Ovary (tissue), 9 donors: ENCODE measurements around the gene C1orf198. TPM values are rescaled to one million over a fixed set of nuclear protein-coding genes. Genes with fewer than 3 reads are reported as not detected.
A peak's percentile ranks its signal among the peaks of the same experiment; 100 is the strongest.

Source experiments
- DNase-seq, 5 donors: peaks; one replicate each; pipeline ENCODE4 v3.0.0-alpha.2; 2019 to 2020
- H3K27ac ChIP-seq, 2 donors: fragments of 200-600 bp; one replicate each; pipeline versions ENCODE4 v1.5.1 to v1.8.0; 2019 to 2022
- H3K27me3 ChIP-seq: fragments of 200-600 bp; one replicate; pipeline ENCODE4 v1.8.0; 2022
- H3K36me3 ChIP-seq: fragments of 200-600 bp; sonication (generic); one replicate; pipeline ENCODE4 v1.5.1; 2019
- H3K4me1 ChIP-seq: one replicate; pipeline ENCODE4 v1.8.1; 2013; ENCODE audit warnings: mild to moderate bottlenecking, moderate library complexity; ENCODE audit not compliant: insufficient read depth
- H3K4me3 ChIP-seq: fragments of 200-600 bp; sonication (generic); one replicate; pipeline ENCODE4 v1.5.1; 2017
- H3K9me3 ChIP-seq, 2 donors: fragments of 200-600 bp in 1 of 2; sonication (generic) in 1 of 2; one replicate each; pipeline versions ENCODE4 v1.5.1 to v1.8.1; 2013 to 2019; ENCODE audit warnings: mild to moderate bottlenecking in 1 of 2, moderate library complexity in 1 of 2
- EP300 ChIP-seq: sonication (generic); formaldehyde crosslinking; IDR thresholded peaks from one replicate; pipeline ENCODE4 v1.6.1; 2017; ENCODE audit warnings: antibody characterized with exemption
- POLR2A ChIP-seq: fragments of 450-650 bp; IDR thresholded peaks from one replicate; pipeline ENCODE4 v1.6.1; 2017; ENCODE audit warnings: antibody characterized with exemption, mild to moderate bottlenecking, moderate library complexity
- WGBS, 3 donors: extraction: QIAGEN DNeasy Blood & Tissue Kit in 1 of 3; methylation state at CpG; one replicate each; pipeline versions ENCODE4 v1.1.5 to v1.1.7; 2013 to 2017; 5-methylcytosine and 5-hydroxymethylcytosine counted together
- intact Hi-C, 4 donors: fragments of 100-400 bp; cut with DNase I; formaldehyde crosslinking; loops; one replicate each; pipeline versions ENCODE4 v1.11.0 to v1.15.1; 2022 to 2023
- polyA plus RNA-seq, 2 donors: library from polyadenylated mRNA; stranded (reverse); fragments of 200-250 nt in 1 of 2; fragments of 350-450 nt in 1 of 2; fragmentation: Illumina TruSeq in 1 of 2; extraction: RNeasy Lipid Tissue Mini Kit (QIAGEN cat#74804) in 1 of 2; gene quantifications; one replicate each; pipeline ENCODE4 v1.2.3, GENCODE V29; 2013 to 2014
- total RNA-seq, 7 donors: library from RNA; depleted of rRNA in 2 of 7; stranded (reverse); fragments of >200 nt in 2 of 7; fragmentation: NEBNext Ultra II Directional in 3 of 7; extraction: Animal tissue kit (Norgen Biotek cat#: 25700) in 3 of 7; gene quantifications; one replicate each; pipeline versions ENCODE4 v1.1.0 to v1.2.4, GENCODE V29; 2016 to 2023
- TF ChIP-seq, protein P1 (sequence below), 3 donors: fragments of 450-650 bp in 2 of 3; fragments of 200-600 bp in 1 of 3; IDR thresholded peaks; one replicate each; pipeline versions ENCODE4 v1.5.1 to v1.8.0; 2016 to 2022; ENCODE audit warnings: antibody characterized with exemption in 3 of 3, mild to moderate bottlenecking in 1 of 3
- donor health status: DM: no; HTN: no; CAD: no; lungs with moderate emphysema.
- donor health status: DM: no; HTN: no; CAD: no.
- donor health status: Bipolar disorder and iron deficiency.
- donor health status: DM: yes; HTN: yes; CAD: no.
- donor health status: DM: no; HTN: no; CAD: no.
- donor health status: DM: yes; HTN: yes; CAD: no.

Gene C1orf198
- total and polyA plus RNA-seq, 9 donors, result 34.0 to 60.8 (median 43.4) TPM

- 67 to 83% (median 78%) methylated on average over 3 of the region's 3 CpGs for WGBS, 3 donors
- Histone ChIP-seq H3K27ac (no peak overlapping the region), H3K27me3 (no peaks in the 10 kb centered on the region), H3K4me1 (peaks cover 19% of the 10 kb centered on the region), H3K4me3 (no peak overlapping the region), H3K36me3 (no peaks in the 10 kb centered on the region), H3K9me3 (no peaks in the 10 kb centered on the region)
- no peak for TF ChIP-seq POLR2A
- TF ChIP-seq, protein P1, sequence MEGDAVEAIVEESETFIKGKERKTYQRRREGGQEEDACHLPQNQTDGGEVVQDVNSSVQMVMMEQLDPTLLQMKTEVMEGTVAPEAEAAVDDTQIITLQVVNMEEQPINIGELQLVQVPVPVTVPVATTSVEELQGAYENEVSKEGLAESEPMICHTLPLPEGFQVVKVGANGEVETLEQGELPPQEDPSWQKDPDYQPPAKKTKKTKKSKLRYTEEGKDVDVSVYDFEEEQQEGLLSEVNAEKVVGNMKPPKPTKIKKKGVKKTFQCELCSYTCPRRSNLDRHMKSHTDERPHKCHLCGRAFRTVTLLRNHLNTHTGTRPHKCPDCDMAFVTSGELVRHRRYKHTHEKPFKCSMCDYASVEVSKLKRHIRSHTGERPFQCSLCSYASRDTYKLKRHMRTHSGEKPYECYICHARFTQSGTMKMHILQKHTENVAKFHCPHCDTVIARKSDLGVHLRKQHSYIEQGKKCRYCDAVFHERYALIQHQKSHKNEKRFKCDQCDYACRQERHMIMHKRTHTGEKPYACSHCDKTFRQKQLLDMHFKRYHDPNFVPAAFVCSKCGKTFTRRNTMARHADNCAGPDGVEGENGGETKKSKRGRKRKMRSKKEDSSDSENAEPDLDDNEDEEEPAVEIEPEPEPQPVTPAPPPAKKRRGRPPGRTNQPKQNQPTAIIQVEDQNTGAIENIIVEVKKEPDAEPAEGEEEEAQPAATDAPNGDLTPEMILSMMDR (IDR thresholded peaks at IDR 0.05), result no peak
- no peak for TF ChIP-seq EP300
- intact Hi-C loops, result no loop called here
- DNase-seq, result no peak
Observed at GRCh38 chr1:230825761-230826160, 42.6 kb downstream of the C1orf198 start.

DNA sequence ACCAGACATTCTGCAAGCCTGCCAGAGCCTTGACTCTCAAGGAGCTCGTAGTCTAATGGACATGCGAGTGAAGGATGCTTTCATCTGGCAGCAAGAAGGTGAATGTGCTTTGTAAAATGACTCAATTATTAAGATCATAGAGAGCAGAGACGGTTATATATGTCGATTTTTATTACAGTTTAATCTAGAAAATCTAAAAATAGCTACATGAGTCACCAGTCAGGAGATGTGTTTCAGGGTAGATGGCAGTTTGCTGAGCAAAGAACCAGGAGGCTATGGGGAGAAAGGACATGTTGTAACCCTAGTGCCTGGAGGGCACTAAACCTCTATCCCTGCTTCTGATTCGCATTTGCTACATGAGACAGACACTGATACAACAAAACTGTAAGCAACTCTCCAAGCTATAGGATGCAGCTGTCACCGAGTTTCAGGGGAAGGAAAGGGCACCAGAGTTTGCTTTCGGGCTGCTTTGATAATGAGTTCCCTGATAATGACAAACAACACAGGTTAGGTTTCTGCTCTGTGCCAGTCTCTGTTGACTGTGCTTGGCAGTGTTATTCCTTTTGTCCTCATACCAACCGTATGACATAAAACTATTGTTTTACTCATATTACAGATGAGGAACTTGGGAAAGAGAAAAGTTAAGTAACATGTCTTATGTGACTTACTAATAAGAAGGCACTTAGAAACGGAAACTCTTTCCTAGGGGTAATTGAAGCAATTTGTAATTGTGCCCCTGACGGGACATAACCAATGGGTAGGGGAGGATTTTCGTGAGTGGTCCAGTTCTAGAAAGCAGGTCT, 43.2 kb downstream of the C1orf198 start:
- Histone ChIP-seq H3K4me1 (peaks cover 19% of the 10 kb centered on the region), H3K4me3 (no peak overlapping the region), H3K27me3 (no peaks in the 10 kb centered on the region), H3K36me3 (no peaks in the 10 kb centered on the region), H3K9me3 (no peaks in the 10 kb centered on the region), H3K27ac (no peak overlapping the region)
- no peak for TF ChIP-seq EP300
- TF ChIP-seq, protein P1 (IDR thresholded peaks at IDR 0.05), result no peak
- no peak for TF ChIP-seq POLR2A
- no peak for DNase-seq
- 59 to 63% (median 60%) methylated on average over 11 of the region's 11 CpGs for WGBS, 3 donors
- intact Hi-C loops, result no loop called here

DNA sequence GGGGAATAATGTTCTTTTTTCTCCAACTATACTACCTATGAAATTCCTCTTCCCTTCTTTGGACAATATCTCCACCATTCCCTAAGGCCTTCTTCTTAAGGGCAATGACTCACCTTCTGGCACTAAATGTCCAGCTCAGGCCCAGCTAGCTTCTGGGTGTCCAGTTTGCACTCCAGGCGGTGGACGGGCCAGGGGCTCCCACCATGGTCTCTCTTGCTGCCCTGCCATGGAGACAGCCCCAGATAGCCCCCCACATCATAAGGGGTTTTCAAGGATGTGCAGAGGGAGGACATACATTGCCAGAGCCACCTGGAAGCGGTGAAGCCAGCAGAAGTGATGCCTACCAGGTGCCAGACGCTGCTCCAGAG, 43.8 kb downstream of the C1orf198 start:
- no peak for DNase-seq
- Histone ChIP-seq H3K4me3 (no peak overlapping the region), H3K36me3 (no peaks in the 10 kb centered on the region), H3K27ac (peak overlapping the region in 1 of 2 donors; percentile 4), H3K9me3 (no peaks in the 10 kb centered on the region), H3K27me3 (no peaks in the 10 kb centered on the region), H3K4me1 (peaks cover 19% of the 10 kb centered on the region)
- intact Hi-C loops, result no loop called here
- TF ChIP-seq POLR2A (no peak), EP300 (no peak)
- TF ChIP-seq, protein P1 (IDR thresholded peaks at IDR 0.05), result no peak
- WGBS, 3 donors, result 88 to 94% (median 94%) methylated on average over 4 of the region's 4 CpGs

GRCh38 chr1:230823931-230824381, 44.4 kb downstream of the C1orf198 start:
- H3K36me3 ChIP-seq, result no peaks in the 10 kb centered on the region
- H3K27me3 ChIP-seq, result no peaks in the 10 kb centered on the region
- H3K27ac ChIP-seq, result peak overlapping the region in 1 of 2 donors; percentile 4
- TF ChIP-seq POLR2A, result no peak
- TF ChIP-seq, protein P1 (IDR thresholded peaks at IDR 0.05), result no peak
- no peak for TF ChIP-seq EP300
- 67 to 81% (median 69%) methylated on average over 3 of the region's 3 CpGs for WGBS, 3 donors
- no peak overlapping the region for H3K4me3 ChIP-seq
- H3K4me1 ChIP-seq, result peaks cover 19% of the 10 kb centered on the region
- no peak for DNase-seq
- no peaks in the 10 kb centered on the region for H3K9me3 ChIP-seq
- intact Hi-C loops, result no loop called here
